DND-41 (cell line): ENCODE results near the gene CEP85.

Experiments
- ATAC-seq: fragments of 200-7000 bp; cut with Tn5 transposase; 3 replicates; pipeline ENCODE4 v1.9.1; 2021; ENCODE audit warnings: low read depth; ENCODE audit not compliant: insufficient read depth
- DNase-seq: peaks from one replicate; pipeline ENCODE4 v3.0.0-alpha.2; 2020
- H2AFZ ChIP-seq: 2 replicates; pipeline ENCODE4 v1.6.0; 2012; ENCODE audit warnings: low read depth, low read length
- H3K27ac ChIP-seq: 2 replicates; pipeline ENCODE4 v1.5.1; 2012; ENCODE audit warnings: low read length, inconsistent platforms
- H3K27me3 ChIP-seq: fragments of 200-600 bp; sonication (generic); 2 replicates; pipeline ENCODE4 v1.6.0; 2012; ENCODE audit warnings: low read length, mild to moderate bottlenecking, inconsistent platforms; ENCODE audit not compliant: insufficient read depth, poor library complexity
- H3K36me3 ChIP-seq: 2 replicates; pipeline ENCODE4 v1.5.1; 2012; ENCODE audit warnings: low read length, inconsistent platforms; ENCODE audit not compliant: insufficient read depth
- H3K4me1 ChIP-seq: 2 replicates; pipeline ENCODE4 v1.5.1; 2012; ENCODE audit warnings: mild to moderate bottlenecking, low read length; ENCODE audit not compliant: insufficient read depth
- H3K4me2 ChIP-seq: 2 replicates; pipeline ENCODE4 v1.6.0; 2012; ENCODE audit warnings: mild to moderate bottlenecking, moderate library complexity, low read length, inconsistent platforms; ENCODE audit not compliant: insufficient read depth
- H3K4me3 ChIP-seq, 2 experiments: fragments of 200-600 bp in 1 of 2; shearing (Covaris generic) in 1 of 2; 2 replicates each; pipeline ENCODE4 v1.5.1; 2012 to 2016; ENCODE audit warnings: inconsistent platforms in 2 of 2, low read length in 2 of 2, mild to moderate bottlenecking in 2 of 2, low read depth in 1 of 2, moderate library complexity in 1 of 2
- H3K79me2 ChIP-seq: 2 replicates; pipeline ENCODE4 v1.6.0; 2012; ENCODE audit warnings: low read length, inconsistent platforms; ENCODE audit not compliant: insufficient read depth
- H3K9ac ChIP-seq: 2 replicates; pipeline ENCODE4 v1.6.0; 2012; ENCODE audit warnings: low read depth, mild to moderate bottlenecking, inconsistent platforms, low read length, moderate library complexity
- H3K9me3 ChIP-seq: 2 replicates; pipeline ENCODE4 v1.5.1; 2012; ENCODE audit warnings: low read length, moderate library complexity, mild to moderate bottlenecking, inconsistent platforms; ENCODE audit not compliant: insufficient read depth, severe bottlenecking
- H4K20me1 ChIP-seq: 2 replicates; pipeline ENCODE4 v1.6.0; 2012; ENCODE audit warnings: low read length; ENCODE audit not compliant: insufficient read depth
- CTCF ChIP-seq: IDR thresholded peaks from 2 replicates; pipeline ENCODE4 v1.5.1; 2012; ENCODE audit warnings: borderline replicate concordance, low read length, moderate library complexity, mild to moderate bottlenecking; ENCODE audit not compliant: poor library complexity, severe bottlenecking; ENCODE audit errors: extremely low read depth
- EZH2 ChIP-seq: IDR thresholded peaks from 3 replicates; pipeline ENCODE4 v1.6.1; 2012; ENCODE audit warnings: borderline replicate concordance, low read depth, mild to moderate bottlenecking, moderate library complexity, low read length, inconsistent platforms; ENCODE audit not compliant: severe bottlenecking

Gene CEP85

GRCh38 chr1:26259578-26259977 lies 25.6 kb downstream of the CEP85 start:
- Histone ChIP-seq H3K27ac (no peak overlapping the region), H3K36me3 (peaks cover 94% of the 10 kb centered on the region), H2AFZ (no peak overlapping the region), H3K9me3 (no peaks in the 10 kb centered on the region), H3K4me1 (no peaks in the 10 kb centered on the region), H3K9ac (no peak overlapping the region), H3K4me3 (no peak overlapping the region), H3K27me3 (no peaks in the 10 kb centered on the region), H4K20me1 (peaks cover 28% of the 10 kb centered on the region; the same call in 1 of the 2 replicates), H3K79me2 (peaks cover 20% of the 10 kb centered on the region), H3K4me2 (no peak overlapping the region)
- TF ChIP-seq EZH2 (no peak), CTCF (no peak)
- DNase-seq (no peak), ATAC-seq (no peak)

GRCh38 chr1:26263212-26263611 lies 29.2 kb downstream of the CEP85 start:
- TF ChIP-seq CTCF, result no peak
- no peak for TF ChIP-seq EZH2
- Histone ChIP-seq H3K79me2 (peaks cover 3% of the 10 kb centered on the region; the same call in 1 of the 2 replicates), H4K20me1 (peaks cover 6% of the 10 kb centered on the region; the same call in 1 of the 2 replicates), H3K4me3 (no peak overlapping the region), H3K9ac (no peak overlapping the region), H3K4me2 (no peak overlapping the region), H3K4me1 (no peaks in the 10 kb centered on the region), H3K27ac (no peak overlapping the region), H2AFZ (no peak overlapping the region), H3K27me3 (no peaks in the 10 kb centered on the region), H3K36me3 (peaks cover 94% of the 10 kb centered on the region), H3K9me3 (peaks cover 3% of the 10 kb centered on the region)
- no peak for ATAC-seq
- DNase-seq, result no peak

- TF ChIP-seq CTCF (no peak), EZH2 (no peak)
- Histone ChIP-seq H2AFZ (no peak overlapping the region), H3K9me3 (peaks cover 6% of the 10 kb centered on the region), H3K27me3 (no peaks in the 10 kb centered on the region), H3K36me3 (peaks cover 94% of the 10 kb centered on the region), H3K4me1 (no peaks in the 10 kb centered on the region), H3K4me3 (no peak overlapping the region), H4K20me1 (peaks cover 5% of the 10 kb centered on the region; the same call in 1 of the 2 replicates), H3K79me2 (0 out of 2 replicates have a peak, but pooled peaks cover 3% of the 10 kb centered on the region), H3K9ac (no peak overlapping the region), H3K27ac (no peak overlapping the region), H3K4me2 (no peak overlapping the region)
- DNase-seq, result no peak
- no peak for ATAC-seq
Measured at GRCh38 chr1:26265405-26265804, 31.4 kb downstream of the CEP85 start.
